TTC549 (cell line): ENCODE data around the gene LCP1.

Source experiments
- FAIRE-seq: peaks from 2 replicates; lab custom pipeline; 2012; peaks lifted over from hg19 to GRCh38; lab: Jason Lieb, UNC

The LCP1 gene

GRCh38 chr13:46126552-46127357 is 55.2 kb downstream of the LCP1 start:
- peak; percentile 47 for FAIRE-seq

GRCh38 chr13:46126056-46126455 is 55.9 kb downstream of the LCP1 start:
- FAIRE-seq = no peak

GRCh38 chr13:46124967-46125933 is 56.7 kb downstream of the LCP1 start:
- no peak for FAIRE-seq

GRCh38 chr13:46124531-46124966 is 57.4 kb downstream of the LCP1 start:
- no peak for FAIRE-seq

GRCh38 chr13:46122304-46122703 is 59.7 kb downstream of the LCP1 start:
- FAIRE-seq = no peak

GRCh38 chr13:46121597-46122163 is 60.3 kb downstream of the LCP1 start:
- no peak for FAIRE-seq

GRCh38 chr13:46121033-46121432 is 60.9 kb downstream of the LCP1 start:
- no peak for FAIRE-seq

- FAIRE-seq = no peak
Observed at GRCh38 chr13:46119883-46120614, 61.9 kb downstream of the LCP1 start.

GRCh38 chr13:46116653-46117502 is 65.1 kb downstream of the LCP1 start:
- FAIRE-seq = no peak

- no peak for FAIRE-seq
Observed at GRCh38 chr13:46114613-46115012, 67.4 kb downstream of the LCP1 start.

GRCh38 chr13:46113596-46113995 is 68.4 kb downstream of the LCP1 start:
- no peak for FAIRE-seq

GRCh38 chr13:46111151-46111550 is 70.8 kb downstream of the LCP1 start:
- no peak for FAIRE-seq

- no peak for FAIRE-seq
Observed at GRCh38 chr13:46109451-46109850, 72.5 kb downstream of the LCP1 start.

- no peak for FAIRE-seq
Observed at GRCh38 chr13:46106839-46107371, 75.1 kb downstream of the LCP1 start.

GRCh38 chr13:46104868-46105267 is 77.1 kb downstream of the LCP1 start, which contains the start of gene CPB2:
TSS of gene CPB2 (minus strand) at chr13:46105033. CDS start at chr13:46105009, 24 bp downstream.
- FAIRE-seq = no peak

- no peak for FAIRE-seq
Observed at GRCh38 chr13:46103037-46103436, 78.9 kb downstream of the LCP1 start.

GRCh38 chr13:46102255-46102605 is 79.7 kb downstream of the LCP1 start:
- FAIRE-seq = no peak

- no peak for FAIRE-seq
Observed at GRCh38 chr13:46101484-46102254, 80.3 kb downstream of the LCP1 start.

- FAIRE-seq = no peak
Observed at GRCh38 chr13:46101002-46101401, 81.0 kb downstream of the LCP1 start.
